NCI-H526 (cell line): Measurements from ENCODE around the gene LIMD2.

Experiments
- DNase-seq, 2 experiments: peaks; one replicate each; lab custom pipeline; 2025; lab: John Stamatoyannopoulos, UW

The LIMD2 gene

GRCh38 chr17:63681530-63681929 lies 18.4 kb downstream of the LIMD2 start:
- no peak for DNase-seq

GRCh38 chr17:63680700-63681099 lies 19.2 kb downstream of the LIMD2 start:
- no peak for DNase-seq

GRCh38 chr17:63679214-63679613 lies 20.7 kb downstream of the LIMD2 start:
- no peak for DNase-seq

GRCh38 chr17:63676584-63676983 lies 23.3 kb downstream of the LIMD2 start:
- DNase-seq, result no peak

- peak; percentile 79 to 82 for DNase-seq
Observed at GRCh38 chr17:63675607-63676546, 24.0 kb downstream of the LIMD2 start.

GRCh38 chr17:63675231-63675606 lies 24.7 kb downstream of the LIMD2 start:
- DNase-seq, result no peak

- peak in 1 of 2 experiments; percentile 25 for DNase-seq
Observed at GRCh38 chr17:63672856-63673255, 27.1 kb downstream of the LIMD2 start.

- no peak for DNase-seq
Observed at GRCh38 chr17:63665527-63666214, 34.3 kb downstream of the LIMD2 start.

GRCh38 chr17:63659850-63660249 lies 40.1 kb downstream of the LIMD2 start:
- no peak for DNase-seq

GRCh38 chr17:63658366-63658765 lies 41.6 kb downstream of the LIMD2 start:
- no peak for DNase-seq

- no peak for DNase-seq
Observed at GRCh38 chr17:63657786-63658185, 42.1 kb downstream of the LIMD2 start.

GRCh38 chr17:63653050-63653449 lies 46.9 kb downstream of the LIMD2 start:
- DNase-seq, result peak in 1 of 2 experiments; percentile 20

- DNase-seq, result no peak
Observed at GRCh38 chr17:63652106-63652505, 47.8 kb downstream of the LIMD2 start.

- DNase-seq, result no peak
Observed at GRCh38 chr17:63649813-63650212, 50.1 kb downstream of the LIMD2 start.

GRCh38 chr17:63647936-63648335 lies 52.0 kb downstream of the LIMD2 start:
- no peak for DNase-seq

- DNase-seq, result no peak
Observed at GRCh38 chr17:63647065-63647725, 52.7 kb downstream of the LIMD2 start.

- DNase-seq, result no peak
Observed at GRCh38 chr17:63646488-63646806, 53.5 kb downstream of the LIMD2 start.
